ENCODE data around the gene IGF2R. TPM values are rescaled to one million over a fixed set of nuclear protein-coding genes. Genes with fewer than 3 reads are reported as not detected.

IGF2R gene
- polyA plus RNA-seq, 1 donor = 81.5 TPM

DNA sequence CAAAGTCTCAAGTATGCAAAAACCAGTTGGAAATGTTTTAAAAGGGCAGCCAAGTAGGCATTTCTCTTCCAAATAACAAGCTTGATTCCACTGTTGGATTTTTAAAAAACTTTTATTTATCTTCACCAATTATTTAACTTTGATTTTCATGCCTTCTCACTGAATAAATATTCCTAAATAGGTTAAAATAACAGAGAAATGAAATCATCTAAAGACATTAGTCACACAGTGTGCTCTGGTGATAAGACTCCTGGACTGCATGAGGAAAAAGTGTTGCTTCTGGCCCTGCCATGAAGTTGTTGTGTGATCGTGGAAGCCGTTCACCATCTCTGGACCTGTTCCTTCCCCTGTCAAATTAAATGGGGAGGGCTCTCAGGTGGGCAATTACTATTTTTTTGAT, 33.8 kb upstream of the IGF2R start:
- Histone ChIP-seq H3K4me3 (ENCODE audit: low read length) (no peak overlapping the region), H3K27me3 (ENCODE audit: control insufficient read depth, insufficient read depth, low read length) (peaks cover 17% of the 10 kb centered on the region), H3K9me3 (ENCODE audit: control insufficient read depth, low read depth, low read length) (no peaks in the 10 kb centered on the region), H3K4me1 (ENCODE audit: control insufficient read depth, insufficient read depth, low read length) (peaks cover under 1% of the 10 kb centered on the region), H3K27ac (ENCODE audit: low read length) (no peak overlapping the region), H3K36me3 (ENCODE audit: control insufficient read depth, insufficient read depth, low read length) (no peaks in the 10 kb centered on the region)
- WGBS (ENCODE audit: insufficient coverage, low lambda C conversion rate) = no CpG with 5 or more reads among the region's 2 CpGs
- no peak for DNase-seq

DNA sequence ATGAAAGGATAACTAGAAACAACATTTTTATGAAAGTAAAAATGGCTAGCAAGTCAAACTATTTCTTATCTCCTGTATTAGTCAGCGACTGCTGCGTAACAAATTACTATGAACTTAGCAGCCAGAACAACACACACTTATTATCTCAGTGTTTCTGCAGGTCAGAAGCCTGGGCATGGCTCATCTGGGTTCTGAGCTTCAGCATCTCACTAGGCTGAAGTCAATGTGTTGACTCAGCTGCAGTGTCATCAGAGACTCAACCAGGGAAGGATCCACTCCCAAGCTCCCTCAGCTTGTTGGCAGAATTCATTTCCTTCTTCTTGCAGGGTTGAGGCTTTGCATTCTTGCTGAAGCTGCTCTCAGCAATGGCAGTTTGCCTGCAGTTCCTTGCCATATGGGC, 33.2 kb upstream of the IGF2R start:
- no CpG with 5 or more reads among the region's 2 CpGs for WGBS (ENCODE audit: insufficient coverage, low lambda C conversion rate)
- H3K4me1 ChIP-seq (ENCODE audit: control insufficient read depth, insufficient read depth, low read length) = no peaks in the 10 kb centered on the region
- no peak for DNase-seq
- no peak overlapping the region for H3K27ac ChIP-seq (ENCODE audit: low read length)
- no peaks in the 10 kb centered on the region for H3K36me3 ChIP-seq (ENCODE audit: control insufficient read depth, insufficient read depth, low read length)
- H3K4me3 ChIP-seq (ENCODE audit: low read length) = no peak overlapping the region
- H3K27me3 ChIP-seq (ENCODE audit: control insufficient read depth, insufficient read depth, low read length) = peaks cover 17% of the 10 kb centered on the region
- no peaks in the 10 kb centered on the region for H3K9me3 ChIP-seq (ENCODE audit: control insufficient read depth, low read depth, low read length)

GRCh38 chr6:159939591-159940016, 29.3 kb upstream of the IGF2R start:
- Histone ChIP-seq H3K4me3 (ENCODE audit: low read length) (no peak overlapping the region), H3K36me3 (ENCODE audit: control insufficient read depth, insufficient read depth, low read length) (no peaks in the 10 kb centered on the region), H3K4me1 (ENCODE audit: control insufficient read depth, insufficient read depth, low read length) (no peaks in the 10 kb centered on the region), H3K27ac (ENCODE audit: low read length) (no peak overlapping the region), H3K9me3 (ENCODE audit: control insufficient read depth, low read depth, low read length) (peaks cover 4% of the 10 kb centered on the region), H3K27me3 (ENCODE audit: control insufficient read depth, insufficient read depth, low read length) (peaks cover 12% of the 10 kb centered on the region)
- no peak for DNase-seq
- no CpG with 5 or more reads among the region's 6 CpGs for WGBS (ENCODE audit: insufficient coverage, low lambda C conversion rate)

- DNase-seq = no peak
- H3K27me3 ChIP-seq (ENCODE audit: control insufficient read depth, insufficient read depth, low read length) = peaks cover 2% of the 10 kb centered on the region
- no peak overlapping the region for H3K27ac ChIP-seq (ENCODE audit: low read length)
- WGBS (ENCODE audit: insufficient coverage, low lambda C conversion rate) = 86% methylated on average over 1 of the region's 11 CpGs
- H3K36me3 ChIP-seq (ENCODE audit: control insufficient read depth, insufficient read depth, low read length) = no peaks in the 10 kb centered on the region
- H3K4me3 ChIP-seq (ENCODE audit: low read length) = no peak overlapping the region
- no peaks in the 10 kb centered on the region for H3K4me1 ChIP-seq (ENCODE audit: control insufficient read depth, insufficient read depth, low read length)
- peaks cover 4% of the 10 kb centered on the region for H3K9me3 ChIP-seq (ENCODE audit: control insufficient read depth, low read depth, low read length)
Observed at GRCh38 chr6:159941286-159942113, 27.4 kb upstream of the IGF2R start.

GRCh38 chr6:159943101-159943632, 25.7 kb upstream of the IGF2R start:
- Histone ChIP-seq H3K36me3 (ENCODE audit: control insufficient read depth, insufficient read depth, low read length) (no peaks in the 10 kb centered on the region), H3K27me3 (ENCODE audit: control insufficient read depth, insufficient read depth, low read length) (no peaks in the 10 kb centered on the region), H3K27ac (ENCODE audit: low read length) (no peak overlapping the region), H3K4me3 (ENCODE audit: low read length) (no peak overlapping the region), H3K4me1 (ENCODE audit: control insufficient read depth, insufficient read depth, low read length) (no peaks in the 10 kb centered on the region), H3K9me3 (ENCODE audit: control insufficient read depth, low read depth, low read length) (peaks cover 4% of the 10 kb centered on the region)
- DNase-seq = no peak
- WGBS (ENCODE audit: insufficient coverage, low lambda C conversion rate) = 82% methylated on average over 2 of the region's 6 CpGs

DNA sequence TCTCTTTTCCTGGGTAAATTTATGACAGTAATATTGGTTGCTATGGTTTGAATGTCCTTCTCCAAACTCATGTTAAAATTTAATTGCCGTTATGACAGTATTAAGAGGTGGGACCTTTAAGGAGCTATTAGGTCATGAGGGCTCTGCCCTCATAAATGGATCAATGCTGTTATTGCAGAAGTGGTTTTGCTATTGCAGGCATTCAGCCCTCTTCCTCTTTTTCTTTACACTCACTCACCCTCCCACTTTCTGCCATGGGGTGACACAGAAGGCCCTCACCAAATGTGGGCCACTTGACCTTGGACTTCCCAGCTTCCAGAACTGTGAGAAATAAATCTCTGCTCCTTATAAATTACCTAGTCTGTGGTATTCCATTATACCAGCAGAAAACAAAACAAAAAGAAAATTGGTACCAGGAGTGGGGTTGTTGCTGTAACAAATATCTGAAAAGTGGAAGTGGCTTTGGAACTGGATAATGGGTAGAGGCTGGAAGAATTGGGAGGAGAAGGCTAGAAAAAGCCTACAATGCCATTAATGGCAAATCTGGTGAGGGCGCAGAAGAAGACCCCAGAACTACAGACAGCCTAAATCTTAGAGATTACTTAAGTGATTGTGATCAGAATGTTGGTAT, 24.8 kb upstream of the IGF2R start:
- Histone ChIP-seq H3K27ac (ENCODE audit: low read length) (no peak overlapping the region), H3K4me3 (ENCODE audit: low read length) (no peak overlapping the region), H3K9me3 (ENCODE audit: control insufficient read depth, low read depth, low read length) (peaks cover 4% of the 10 kb centered on the region), H3K27me3 (ENCODE audit: control insufficient read depth, insufficient read depth, low read length) (no peaks in the 10 kb centered on the region), H3K36me3 (ENCODE audit: control insufficient read depth, insufficient read depth, low read length) (no peaks in the 10 kb centered on the region), H3K4me1 (ENCODE audit: control insufficient read depth, insufficient read depth, low read length) (no peaks in the 10 kb centered on the region)
- WGBS (ENCODE audit: insufficient coverage, low lambda C conversion rate) = no CpG with 5 or more reads among the region's 2 CpGs
- DNase-seq = no peak

GRCh38 chr6:159945801-159946392, 23.0 kb upstream of the IGF2R start:
- H3K4me3 ChIP-seq (ENCODE audit: low read length) = no peak overlapping the region
- no peak overlapping the region for H3K27ac ChIP-seq (ENCODE audit: low read length)
- no CpG with 5 or more reads among the region's 6 CpGs for WGBS (ENCODE audit: insufficient coverage, low lambda C conversion rate)
- no peaks in the 10 kb centered on the region for H3K36me3 ChIP-seq (ENCODE audit: control insufficient read depth, insufficient read depth, low read length)
- no peak for DNase-seq
- peaks cover 4% of the 10 kb centered on the region for H3K9me3 ChIP-seq (ENCODE audit: control insufficient read depth, low read depth, low read length)
- H3K27me3 ChIP-seq (ENCODE audit: control insufficient read depth, insufficient read depth, low read length) = no peaks in the 10 kb centered on the region
- H3K4me1 ChIP-seq (ENCODE audit: control insufficient read depth, insufficient read depth, low read length) = no peaks in the 10 kb centered on the region

DNA sequence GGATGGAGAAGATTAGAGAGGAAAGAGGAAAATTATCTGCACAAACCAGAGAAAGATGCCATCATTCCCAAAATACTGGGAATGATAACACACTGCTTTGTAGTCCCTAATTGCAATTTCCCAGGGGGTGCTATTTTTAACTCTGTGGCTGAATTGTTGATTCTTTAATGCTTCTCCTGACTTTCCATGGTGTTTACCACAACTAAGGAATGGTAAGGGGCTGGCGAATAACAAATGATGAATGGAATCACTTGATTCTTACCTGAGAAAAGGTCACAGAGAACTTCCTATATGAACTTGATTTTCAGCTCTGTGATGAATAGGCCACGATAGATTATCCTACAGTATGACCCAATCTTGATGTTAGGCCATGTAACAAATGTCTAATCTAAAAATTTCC, 22.0 kb upstream of the IGF2R start:
- 86% methylated on average over 1 of the region's 2 CpGs for WGBS (ENCODE audit: insufficient coverage, low lambda C conversion rate)
- H3K4me3 ChIP-seq (ENCODE audit: low read length) = no peak overlapping the region
- no peak for DNase-seq

GRCh38 chr6:159948199-159948598, 20.7 kb upstream of the IGF2R start:
- WGBS (ENCODE audit: insufficient coverage, low lambda C conversion rate) = 80% methylated on average over 1 of the region's 4 CpGs
- DNase-seq = no peak
- H3K4me1 ChIP-seq (ENCODE audit: control insufficient read depth, insufficient read depth, low read length) = peaks cover 4% of the 10 kb centered on the region

More for the DNA sequence above, 22.0 kb upstream of the IGF2R start:
- Histone ChIP-seq H3K36me3 (ENCODE audit: control insufficient read depth, insufficient read depth, low read length) (no peaks in the 10 kb centered on the region), H3K4me1 (ENCODE audit: control insufficient read depth, insufficient read depth, low read length) (no peaks in the 10 kb centered on the region), H3K27ac (ENCODE audit: low read length) (no peak overlapping the region), H3K9me3 (ENCODE audit: control insufficient read depth, low read depth, low read length) (peaks cover 4% of the 10 kb centered on the region), H3K27me3 (ENCODE audit: control insufficient read depth, insufficient read depth, low read length) (peaks cover 2% of the 10 kb centered on the region)

DNA sequence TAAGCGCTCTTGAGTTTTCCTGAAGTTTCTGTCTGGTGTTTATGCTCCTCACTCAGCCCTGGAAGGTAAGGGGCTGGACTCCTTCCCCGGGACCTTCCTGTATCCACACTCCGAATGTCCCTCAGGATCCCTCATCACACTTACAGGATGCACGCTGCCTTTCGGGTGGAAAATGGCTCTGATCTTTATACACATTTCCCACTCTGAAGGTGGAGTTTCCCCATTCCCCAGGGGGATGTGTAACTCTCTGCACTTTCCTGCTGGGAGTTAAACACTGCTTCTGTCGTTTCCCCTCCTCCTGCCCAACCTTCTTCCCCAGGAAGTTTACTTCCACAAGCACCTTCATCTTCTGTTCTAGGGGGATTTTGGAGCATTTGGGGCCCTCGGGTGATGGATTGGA, 17.1 kb upstream of the IGF2R start:
- Histone ChIP-seq H3K27me3 (ENCODE audit: control insufficient read depth, insufficient read depth, low read length) (peaks cover 6% of the 10 kb centered on the region), H3K4me3 (ENCODE audit: low read length) (no peak overlapping the region), H3K9me3 (ENCODE audit: control insufficient read depth, low read depth, low read length) (no peaks in the 10 kb centered on the region), H3K4me1 (ENCODE audit: control insufficient read depth, insufficient read depth, low read length) (peaks cover 5% of the 10 kb centered on the region), H3K36me3 (ENCODE audit: control insufficient read depth, insufficient read depth, low read length) (no peaks in the 10 kb centered on the region), H3K27ac (ENCODE audit: low read length) (no peak overlapping the region)
- no peak for DNase-seq
- no CpG with 5 or more reads among the region's 7 CpGs for WGBS (ENCODE audit: insufficient coverage, low lambda C conversion rate)

More at GRCh38 chr6:159948199-159948598, 20.7 kb upstream of the IGF2R start:
- no peak overlapping the region for H3K4me3 ChIP-seq (ENCODE audit: low read length)
- peaks cover 6% of the 10 kb centered on the region for H3K27me3 ChIP-seq (ENCODE audit: control insufficient read depth, insufficient read depth, low read length)
- peaks cover 4% of the 10 kb centered on the region for H3K9me3 ChIP-seq (ENCODE audit: control insufficient read depth, low read depth, low read length)
- no peaks in the 10 kb centered on the region for H3K36me3 ChIP-seq (ENCODE audit: control insufficient read depth, insufficient read depth, low read length)
- H3K27ac ChIP-seq (ENCODE audit: low read length) = no peak overlapping the region
